ENCODE results near the gene ZNF236.

DNA sequence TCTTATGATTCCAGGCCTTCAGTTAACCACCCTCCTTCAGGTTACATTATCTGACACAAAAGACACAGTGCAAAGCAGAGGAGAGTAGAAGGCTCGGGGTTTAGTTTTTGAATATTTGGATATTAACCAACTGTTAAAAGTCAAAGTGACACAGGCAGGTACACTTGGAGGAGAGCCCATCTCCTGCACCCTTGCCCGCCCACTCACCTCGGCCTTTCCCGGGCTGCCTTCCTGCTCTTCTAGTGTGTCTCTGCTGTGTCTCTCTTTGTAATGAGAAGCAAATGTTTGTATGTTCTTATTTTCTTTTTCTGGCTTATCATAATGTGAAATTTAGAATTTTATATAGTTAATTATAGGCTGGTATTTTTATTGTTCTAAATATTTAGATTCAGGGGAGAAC is 35.1 kb downstream of the ZNF236 start:
- TF ChIP-seq, protein P1, sequence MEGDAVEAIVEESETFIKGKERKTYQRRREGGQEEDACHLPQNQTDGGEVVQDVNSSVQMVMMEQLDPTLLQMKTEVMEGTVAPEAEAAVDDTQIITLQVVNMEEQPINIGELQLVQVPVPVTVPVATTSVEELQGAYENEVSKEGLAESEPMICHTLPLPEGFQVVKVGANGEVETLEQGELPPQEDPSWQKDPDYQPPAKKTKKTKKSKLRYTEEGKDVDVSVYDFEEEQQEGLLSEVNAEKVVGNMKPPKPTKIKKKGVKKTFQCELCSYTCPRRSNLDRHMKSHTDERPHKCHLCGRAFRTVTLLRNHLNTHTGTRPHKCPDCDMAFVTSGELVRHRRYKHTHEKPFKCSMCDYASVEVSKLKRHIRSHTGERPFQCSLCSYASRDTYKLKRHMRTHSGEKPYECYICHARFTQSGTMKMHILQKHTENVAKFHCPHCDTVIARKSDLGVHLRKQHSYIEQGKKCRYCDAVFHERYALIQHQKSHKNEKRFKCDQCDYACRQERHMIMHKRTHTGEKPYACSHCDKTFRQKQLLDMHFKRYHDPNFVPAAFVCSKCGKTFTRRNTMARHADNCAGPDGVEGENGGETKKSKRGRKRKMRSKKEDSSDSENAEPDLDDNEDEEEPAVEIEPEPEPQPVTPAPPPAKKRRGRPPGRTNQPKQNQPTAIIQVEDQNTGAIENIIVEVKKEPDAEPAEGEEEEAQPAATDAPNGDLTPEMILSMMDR (IDR thresholded peaks at IDR 0.05) = no peak
- TF ChIP-seq EZH2 (IDR thresholded peaks at IDR 0.05) = no peak

Measured in neural progenitor cell (in vitro differentiated cells).